ENCODE measurements around the gene CSAG2. TPM values are rescaled to one million over a fixed set of nuclear protein-coding genes. Genes with fewer than 3 reads are reported as not detected.
"Not testable (repeated sequence)": the region's sequence is repeated elsewhere in the genome, so short reads cannot be mapped to it uniquely, and the experiment has no call there.

Gene CSAG2, protein sequence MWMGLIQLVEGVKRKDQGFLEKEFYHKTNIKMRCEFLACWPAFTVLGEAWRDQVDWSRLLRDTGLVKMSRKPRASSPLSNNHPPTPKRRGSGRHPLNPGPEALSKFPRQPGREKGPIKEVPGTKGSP
- total RNA-seq: not detected in 2 replicates

DNA sequence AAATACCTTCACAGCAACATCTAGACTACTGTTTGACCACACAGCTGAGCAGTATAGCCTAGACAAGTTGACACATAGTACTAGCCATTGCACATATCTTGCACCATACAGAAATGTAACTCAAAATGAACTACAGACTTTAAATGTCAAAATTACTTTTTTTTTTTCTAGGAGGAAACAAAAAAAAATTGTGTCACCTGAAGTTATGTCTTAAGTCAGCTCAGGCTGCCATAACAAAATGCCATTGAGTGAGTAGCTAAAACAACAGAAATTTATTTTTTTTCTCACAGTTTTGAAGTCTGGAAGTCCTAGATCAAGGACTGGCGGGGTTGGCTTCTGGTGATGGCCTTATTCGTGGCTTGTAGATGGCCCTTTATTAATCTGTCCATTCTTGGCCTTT lies at the start of gene CSAG2:
TSS of gene CSAG2 (minus strand) at position 101 of the 400 bp plus-strand sequence. CDS start 161 bp downstream, outside the sequence.
- FAIRE-seq; H3K27me3 ChIP-seq (ENCODE audit: control insufficient read depth, insufficient read depth, low read length); DNase-seq (ENCODE audit: low read depth); H3K4me3 ChIP-seq (ENCODE audit: low read depth, low read length); H3K36me3 ChIP-seq (ENCODE audit: control insufficient read depth, insufficient read depth, low read length): not testable (repeated sequence)

DNA sequence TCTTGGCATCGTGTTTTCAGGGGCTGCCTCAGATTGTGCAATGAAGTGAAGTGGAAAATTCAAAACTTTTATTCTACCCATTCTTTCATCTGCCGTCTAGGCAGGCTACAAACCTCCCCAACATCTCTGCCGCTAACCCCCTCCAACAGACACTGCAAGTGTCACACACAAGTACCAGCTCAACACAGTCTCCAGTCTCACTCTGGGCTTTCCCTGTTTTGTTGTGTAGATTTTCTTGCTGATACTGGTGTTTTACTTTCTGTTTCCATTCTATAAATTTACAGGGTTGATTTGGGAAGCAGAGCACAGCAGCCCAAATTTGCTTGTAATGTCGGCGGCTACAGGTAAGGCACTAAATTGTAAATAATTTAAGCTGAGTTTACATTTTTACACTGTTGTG lies 45.8 kb upstream of the CSAG2 start:
- H3K27me3 ChIP-seq (ENCODE audit: control insufficient read depth, insufficient read depth, low read length); FAIRE-seq; DNase-seq (ENCODE audit: low read depth); H3K36me3 ChIP-seq (ENCODE audit: control insufficient read depth, insufficient read depth, low read length); H3K4me3 ChIP-seq (ENCODE audit: low read depth, low read length): not testable (repeated sequence)

DNA sequence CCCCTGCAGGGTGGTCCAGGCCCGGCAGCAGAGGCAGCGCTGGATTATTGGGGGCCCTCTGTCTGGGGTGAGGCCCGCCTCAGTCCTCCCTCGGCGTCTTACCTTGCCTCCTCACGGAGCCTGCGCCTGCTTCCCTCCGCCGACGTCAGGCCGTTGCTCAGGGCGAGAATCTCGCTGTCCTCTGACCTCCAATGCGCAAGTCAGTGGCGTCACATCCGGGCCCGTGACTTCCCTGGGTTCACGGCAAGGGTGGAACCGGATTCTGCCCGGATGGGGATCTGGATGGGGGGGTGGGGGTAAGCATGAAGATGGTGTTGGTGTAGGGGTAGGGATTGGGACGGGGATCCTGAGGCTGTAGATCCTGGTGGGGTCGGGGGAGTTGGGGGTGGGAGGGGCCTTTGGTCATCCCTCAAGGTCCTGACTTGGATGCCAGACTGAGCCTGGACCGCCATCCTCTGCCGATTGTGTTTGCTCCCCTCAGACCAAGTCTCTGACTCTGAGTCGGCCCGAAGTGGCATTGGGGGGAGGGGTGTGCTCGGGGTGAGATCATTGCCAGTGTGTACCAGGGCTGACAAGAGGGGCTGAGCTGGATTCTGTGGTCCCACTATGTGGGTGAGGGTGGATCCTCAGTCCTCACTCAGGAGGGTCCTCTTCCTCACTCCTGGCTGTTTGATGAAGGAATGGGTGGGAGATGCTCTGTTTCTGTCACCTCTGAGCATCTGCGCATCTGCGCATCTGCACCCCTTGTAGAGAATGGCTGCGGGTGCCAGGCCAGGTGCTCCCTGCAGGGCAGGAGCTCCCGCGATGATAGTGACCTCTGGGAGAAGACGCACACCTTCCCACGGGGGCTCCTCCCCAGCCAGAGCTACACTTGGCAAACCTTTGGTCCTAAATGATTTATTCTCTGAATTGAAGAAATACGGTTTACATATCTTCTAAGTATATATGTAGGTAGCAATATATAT lies 44.9 kb upstream of the CSAG2 start, which contains the start of gene MAGEA2:
TSS of gene MAGEA2 (minus strand) at position 157 of the 965 bp plus-strand sequence. CDS start 2,479 bp downstream, outside the sequence.
- not testable (repeated sequence) for FAIRE-seq; H3K27me3 ChIP-seq (ENCODE audit: control insufficient read depth, insufficient read depth, low read length); H3K36me3 ChIP-seq (ENCODE audit: control insufficient read depth, insufficient read depth, low read length); DNase-seq (ENCODE audit: low read depth); H3K4me3 ChIP-seq (ENCODE audit: low read depth, low read length)

DNA sequence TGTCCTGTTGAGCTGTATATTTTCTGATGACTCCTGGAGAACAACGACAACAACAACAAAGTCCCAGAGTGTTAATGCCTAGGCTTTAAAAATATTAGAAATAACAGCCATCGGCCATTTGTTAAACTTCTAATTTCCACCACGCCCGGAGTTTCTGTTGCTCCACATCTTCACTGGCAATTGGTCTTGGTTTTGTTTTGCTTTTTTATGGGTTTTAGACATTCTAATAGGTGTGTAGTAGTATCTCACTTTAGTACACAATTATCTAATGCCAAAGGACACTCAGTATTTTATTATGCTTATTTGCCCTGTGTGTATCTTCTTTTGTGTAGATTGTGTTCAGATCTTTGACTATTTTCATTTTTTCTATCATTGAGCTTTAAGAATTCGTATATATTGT lies 29.5 kb upstream of the CSAG2 start:
- FAIRE-seq: no peak
- no peaks in the 10 kb centered on the region for H3K27me3 ChIP-seq (ENCODE audit: control insufficient read depth, insufficient read depth, low read length)
- TF ChIP-seq, protein P1, sequence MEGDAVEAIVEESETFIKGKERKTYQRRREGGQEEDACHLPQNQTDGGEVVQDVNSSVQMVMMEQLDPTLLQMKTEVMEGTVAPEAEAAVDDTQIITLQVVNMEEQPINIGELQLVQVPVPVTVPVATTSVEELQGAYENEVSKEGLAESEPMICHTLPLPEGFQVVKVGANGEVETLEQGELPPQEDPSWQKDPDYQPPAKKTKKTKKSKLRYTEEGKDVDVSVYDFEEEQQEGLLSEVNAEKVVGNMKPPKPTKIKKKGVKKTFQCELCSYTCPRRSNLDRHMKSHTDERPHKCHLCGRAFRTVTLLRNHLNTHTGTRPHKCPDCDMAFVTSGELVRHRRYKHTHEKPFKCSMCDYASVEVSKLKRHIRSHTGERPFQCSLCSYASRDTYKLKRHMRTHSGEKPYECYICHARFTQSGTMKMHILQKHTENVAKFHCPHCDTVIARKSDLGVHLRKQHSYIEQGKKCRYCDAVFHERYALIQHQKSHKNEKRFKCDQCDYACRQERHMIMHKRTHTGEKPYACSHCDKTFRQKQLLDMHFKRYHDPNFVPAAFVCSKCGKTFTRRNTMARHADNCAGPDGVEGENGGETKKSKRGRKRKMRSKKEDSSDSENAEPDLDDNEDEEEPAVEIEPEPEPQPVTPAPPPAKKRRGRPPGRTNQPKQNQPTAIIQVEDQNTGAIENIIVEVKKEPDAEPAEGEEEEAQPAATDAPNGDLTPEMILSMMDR (IDR thresholded peaks at IDR 0.05; ENCODE audit: insufficient read depth, low read length, severe bottlenecking): no peak
- no peak overlapping the region for H3K4me3 ChIP-seq (ENCODE audit: low read depth, low read length)
- DNase-seq (ENCODE audit: low read depth): no peak
- H3K36me3 ChIP-seq (ENCODE audit: control insufficient read depth, insufficient read depth, low read length): no peaks in the 10 kb centered on the region

DNA sequence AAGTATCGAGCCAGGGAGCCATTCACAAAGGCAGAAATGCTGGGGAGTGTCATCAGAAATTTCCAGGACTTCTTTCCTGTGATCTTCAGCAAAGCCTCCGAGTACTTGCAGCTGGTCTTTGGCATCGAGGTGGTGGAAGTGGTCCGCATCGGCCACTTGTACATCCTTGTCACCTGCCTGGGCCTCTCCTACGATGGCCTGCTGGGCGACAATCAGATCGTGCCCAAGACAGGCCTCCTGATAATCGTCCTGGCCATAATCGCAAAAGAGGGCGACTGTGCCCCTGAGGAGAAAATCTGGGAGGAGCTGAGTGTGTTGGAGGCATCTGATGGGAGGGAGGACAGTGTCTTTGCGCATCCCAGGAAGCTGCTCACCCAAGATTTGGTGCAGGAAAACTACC lies 27.5 kb upstream of the CSAG2 start:
- H3K27me3 ChIP-seq (ENCODE audit: control insufficient read depth, insufficient read depth, low read length); H3K4me3 ChIP-seq (ENCODE audit: low read depth, low read length); DNase-seq (ENCODE audit: low read depth); FAIRE-seq; H3K36me3 ChIP-seq (ENCODE audit: control insufficient read depth, insufficient read depth, low read length): not testable (repeated sequence)

DNA sequence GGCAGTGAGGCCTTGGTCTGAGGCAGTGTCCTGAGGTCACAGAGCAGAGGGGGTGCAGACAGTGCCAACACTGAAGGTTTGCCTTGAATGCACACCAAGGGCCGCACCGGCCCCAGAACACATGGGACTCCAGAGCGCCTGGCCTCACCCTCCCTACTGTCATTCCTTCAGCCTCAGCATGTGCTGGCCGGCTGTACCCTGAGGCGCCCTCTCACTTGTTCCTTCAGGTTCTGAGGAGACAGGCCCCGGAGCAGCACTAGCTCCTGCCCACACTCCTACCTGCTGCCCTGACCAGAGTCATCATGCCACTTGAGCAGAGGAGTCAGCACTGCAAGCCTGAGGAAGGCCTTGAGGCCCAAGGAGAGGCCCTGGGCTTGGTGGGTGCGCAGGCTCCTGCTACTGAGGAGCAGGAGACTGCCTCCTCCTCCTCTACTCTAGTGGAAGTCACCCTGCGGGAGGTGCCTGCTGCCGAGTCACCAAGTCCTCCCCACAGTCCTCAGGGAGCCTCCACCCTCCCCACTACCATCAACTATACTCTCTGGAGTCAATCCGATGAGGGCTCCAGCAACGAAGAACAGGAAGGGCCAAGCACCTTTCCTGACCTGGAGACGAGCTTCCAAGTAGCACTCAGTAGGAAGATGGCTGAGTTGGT lies 26.9 kb upstream of the CSAG2 start:
- Histone ChIP-seq H3K27me3 (ENCODE audit: control insufficient read depth, insufficient read depth, low read length) (no peaks in the 10 kb centered on the region), H3K4me3 (ENCODE audit: low read depth, low read length) (no peak overlapping the region), H3K36me3 (ENCODE audit: control insufficient read depth, insufficient read depth, low read length) (no peaks in the 10 kb centered on the region)
- no peak for DNase-seq (ENCODE audit: low read depth)
- FAIRE-seq: no peak
- TF ChIP-seq, protein P1 (IDR thresholded peaks at IDR 0.05; ENCODE audit: insufficient read depth, low read length, severe bottlenecking): no peak

DNA sequence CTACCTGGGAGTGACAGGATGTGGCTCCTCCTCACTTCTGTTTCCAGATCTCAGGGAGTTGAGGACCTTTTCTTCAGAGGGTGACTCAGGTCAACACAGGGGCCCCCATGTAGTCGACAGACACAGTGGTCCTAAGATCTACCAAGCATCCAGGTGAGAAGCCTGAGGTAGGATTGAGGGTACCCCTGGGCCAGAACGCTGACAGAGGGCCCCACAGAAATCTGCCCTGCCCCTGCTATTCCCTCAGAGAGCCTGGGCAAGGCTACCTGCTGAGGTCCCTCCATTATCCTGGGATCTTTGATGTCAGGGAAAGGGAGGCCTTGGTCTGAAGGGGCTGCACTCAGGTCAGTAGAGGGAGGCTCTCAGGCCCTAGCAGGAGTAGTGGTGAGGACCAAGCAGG lies 26.0 kb upstream of the CSAG2 start:
- TF ChIP-seq, protein P1 (IDR thresholded peaks at IDR 0.05; ENCODE audit: insufficient read depth, low read length, severe bottlenecking): no peak
- FAIRE-seq: no peak
- H3K4me3 ChIP-seq (ENCODE audit: low read depth, low read length): no peak overlapping the region
- no peak for DNase-seq (ENCODE audit: low read depth)
- no peaks in the 10 kb centered on the region for H3K36me3 ChIP-seq (ENCODE audit: control insufficient read depth, insufficient read depth, low read length)
- H3K27me3 ChIP-seq (ENCODE audit: control insufficient read depth, insufficient read depth, low read length): no peaks in the 10 kb centered on the region

DNA sequence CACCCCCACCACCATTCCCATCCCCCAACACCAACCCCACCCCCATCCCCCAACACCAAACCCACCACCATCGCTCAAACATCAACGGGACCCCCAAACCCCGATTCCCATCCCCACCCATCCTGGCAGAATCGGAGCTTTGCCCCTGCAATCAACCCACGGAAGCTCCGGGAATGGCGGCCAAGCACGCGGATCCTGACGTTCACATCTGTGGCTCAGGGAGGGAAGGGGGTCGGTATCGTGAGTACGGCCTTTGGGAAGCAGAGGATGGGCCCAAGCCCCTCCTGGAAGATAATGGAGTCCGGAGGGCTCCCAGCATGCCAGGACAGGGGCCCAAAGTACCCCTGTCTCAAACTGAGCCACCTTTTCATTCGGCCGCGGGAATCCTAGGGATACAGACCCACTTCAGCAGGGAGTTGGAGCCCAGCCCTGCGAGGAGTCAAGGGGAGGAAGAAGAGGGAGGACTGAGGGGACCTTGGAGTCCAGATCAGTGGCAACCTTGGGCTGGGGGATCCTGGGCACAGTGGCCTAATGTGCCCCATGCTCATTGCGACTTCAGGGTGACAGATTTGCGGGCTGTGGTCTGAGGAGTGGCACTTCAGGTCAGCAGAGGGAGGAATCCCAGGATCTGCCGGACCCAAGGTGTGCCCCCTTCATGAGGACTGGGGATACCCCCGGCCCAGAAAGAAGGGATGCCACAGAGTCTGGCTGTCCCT lies 25.2 kb upstream of the CSAG2 start:
- FAIRE-seq; DNase-seq (ENCODE audit: low read depth); H3K27me3 ChIP-seq (ENCODE audit: control insufficient read depth, insufficient read depth, low read length); H3K4me3 ChIP-seq (ENCODE audit: low read depth, low read length); H3K36me3 ChIP-seq (ENCODE audit: control insufficient read depth, insufficient read depth, low read length): not testable (repeated sequence)

Measured in bronchial epithelial cell (primary cell).